ENCODE measurements around the gene SAP30BP. TPM values are rescaled to one million over a fixed set of nuclear protein-coding genes. Genes with fewer than 3 reads are reported as not detected.

Gene SAP30BP
- total and polyA plus RNA-seq, 5 experiments from 2014 or later = 57.8 to 121 (median 72.0) TPM

- Mint-ChIP-seq H3K27ac (peak overlapping the region in 4 of 10 donors; percentile 29 to 96 (median 68)), H3K9me3 (no peaks in the 10 kb centered on the region), H3K36me3 (no peaks in the 10 kb centered on the region), H3K27me3 (no peaks in the 10 kb centered on the region), H3K4me3 (peak overlapping the region; percentile 54 to 75 (median 62)), H3K4me1 (peaks cover 10 to 16% (median 15%) of the 10 kb centered on the region in 4 donors)
- DNase-seq (peak; percentile 61 to 85 (median 74)), ATAC-seq (peak; percentile 87 to 93)
- POLR2A ChIA-PET = interaction anchor here (0.7 to 28.6 kb wide), 26 partner anchors 10 to 491 kb away, joined by 3 to 596 read pairs (median 6); partner anchors contain the start of genes GALK1, RECQL5, SAP30BP and SMIM5
Observed at GRCh38 chr17:75753514-75754377, 86.6 kb downstream of the SAP30BP start.

GRCh38 chr17:75754378-75755204 is 87.5 kb downstream of the SAP30BP start:
- peaks cover 10 to 16% (median 15%) of the 10 kb centered on the region in 4 donors for H3K4me1 Mint-ChIP-seq
- peak overlapping the region; percentile 33 to 96 (median 80) for H3K27ac Mint-ChIP-seq
- no peak for DNase-seq
- no peaks in the 10 kb centered on the region for H3K9me3 Mint-ChIP-seq
- no peak for ATAC-seq
- H3K27me3 Mint-ChIP-seq = no peaks in the 10 kb centered on the region
- POLR2A ChIA-PET = interaction anchor here (1.0 to 28.6 kb wide), 14 partner anchors 9 to 492 kb away, joined by 3 to 596 read pairs (median 8); partner anchors contain the start of genes GALK1, TRIM65, UNK and WBP2
- H3K4me3 Mint-ChIP-seq = peak overlapping the region; percentile 42 to 87 (median 72)
- H3K36me3 Mint-ChIP-seq = no peaks in the 10 kb centered on the region

DNA sequence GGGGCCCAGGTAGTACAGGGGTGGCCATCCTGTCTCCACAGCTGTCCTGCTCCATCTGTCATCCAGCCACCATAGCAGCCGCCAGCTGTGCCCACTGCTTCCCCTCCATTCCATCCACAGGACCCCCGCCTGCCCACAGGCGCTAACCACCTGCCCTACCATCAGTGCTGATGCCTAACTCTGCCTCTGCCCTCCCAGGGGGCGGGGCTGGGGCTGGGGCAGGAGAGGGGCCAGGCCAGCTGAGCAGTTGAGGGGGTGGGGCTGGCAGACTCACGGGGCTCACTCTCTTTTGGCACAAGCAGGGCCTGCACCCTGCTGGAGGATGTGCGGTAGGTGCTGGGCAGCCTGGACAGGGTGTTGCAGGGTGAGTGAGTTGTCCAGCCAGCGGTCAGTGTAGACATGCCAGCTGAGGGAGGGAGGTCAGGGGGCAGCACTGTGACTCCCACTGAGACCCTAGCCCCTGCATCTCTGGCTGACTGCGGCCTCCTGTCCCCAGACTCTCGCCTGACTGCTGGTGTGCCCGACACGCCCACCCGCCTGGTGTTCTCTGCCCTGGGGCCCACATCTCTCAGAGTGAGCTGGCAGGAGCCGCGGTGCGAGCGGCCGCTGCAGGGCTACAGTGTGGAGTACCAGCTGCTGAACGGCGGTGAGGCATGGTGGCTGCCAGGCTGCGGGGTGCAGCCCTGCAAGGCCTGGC is 88.2 kb downstream of the SAP30BP start:
- H3K27ac Mint-ChIP-seq = peak overlapping the region in 5 of 10 donors; percentile 74 to 96 (median 81)
- no peaks in the 10 kb centered on the region for H3K27me3 Mint-ChIP-seq
- H3K4me3 Mint-ChIP-seq = peak overlapping the region in 7 of 10 donors; percentile 59 to 87 (median 72)
- ATAC-seq (no peak), DNase-seq (no peak)
- H3K36me3 Mint-ChIP-seq = no peaks in the 10 kb centered on the region
- H3K4me1 Mint-ChIP-seq = peaks cover 6 to 11% (median 9%) of the 10 kb centered on the region in 4 donors
- POLR2A ChIA-PET = interaction anchor here (1.4 to 28.6 kb wide), 4 partner anchors 9 to 93 kb away, joined by 3 to 596 read pairs (median 30); partner anchors contain the start of genes GALK1 and UNK
- no peaks in the 10 kb centered on the region for H3K9me3 Mint-ChIP-seq

DNA sequence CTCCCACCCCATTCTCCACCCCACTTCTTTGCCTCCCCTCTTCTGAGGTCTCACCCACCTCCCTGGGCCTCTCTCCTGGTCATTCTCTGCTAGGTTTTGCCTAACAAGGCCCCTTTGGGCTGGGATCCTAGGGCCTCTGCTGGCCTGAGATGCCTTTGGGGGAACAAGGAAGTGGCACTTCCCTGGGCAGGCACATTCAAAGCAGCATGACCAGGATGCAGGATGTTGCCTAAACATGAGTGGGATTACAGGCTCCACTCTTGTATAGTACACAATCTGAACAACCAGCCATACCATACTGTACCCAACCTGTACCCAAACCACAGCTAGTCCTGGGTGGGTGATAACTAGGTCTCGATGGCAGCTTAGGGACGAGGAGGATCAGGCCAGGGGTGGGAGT is 88.9 kb downstream of the SAP30BP start:
- Mint-ChIP-seq H3K4me1 (peaks cover 6 to 11% (median 9%) of the 10 kb centered on the region in 4 donors), H3K27ac (peak overlapping the region in 2 of 10 donors; percentile 2 to 41), H3K36me3 (no peaks in the 10 kb centered on the region), H3K4me3 (peak overlapping the region in 2 of 10 donors; percentile 22 to 43), H3K27me3 (no peaks in the 10 kb centered on the region), H3K9me3 (no peaks in the 10 kb centered on the region)
- ATAC-seq = no peak
- no peak for DNase-seq
- POLR2A ChIA-PET = interaction anchor here (1.0 to 28.6 kb wide), 3 partner anchors 8 to 59 kb away, joined by 3 to 596 read pairs (median 49); partner anchors contain the start of genes GALK1 and UNK

DNA sequence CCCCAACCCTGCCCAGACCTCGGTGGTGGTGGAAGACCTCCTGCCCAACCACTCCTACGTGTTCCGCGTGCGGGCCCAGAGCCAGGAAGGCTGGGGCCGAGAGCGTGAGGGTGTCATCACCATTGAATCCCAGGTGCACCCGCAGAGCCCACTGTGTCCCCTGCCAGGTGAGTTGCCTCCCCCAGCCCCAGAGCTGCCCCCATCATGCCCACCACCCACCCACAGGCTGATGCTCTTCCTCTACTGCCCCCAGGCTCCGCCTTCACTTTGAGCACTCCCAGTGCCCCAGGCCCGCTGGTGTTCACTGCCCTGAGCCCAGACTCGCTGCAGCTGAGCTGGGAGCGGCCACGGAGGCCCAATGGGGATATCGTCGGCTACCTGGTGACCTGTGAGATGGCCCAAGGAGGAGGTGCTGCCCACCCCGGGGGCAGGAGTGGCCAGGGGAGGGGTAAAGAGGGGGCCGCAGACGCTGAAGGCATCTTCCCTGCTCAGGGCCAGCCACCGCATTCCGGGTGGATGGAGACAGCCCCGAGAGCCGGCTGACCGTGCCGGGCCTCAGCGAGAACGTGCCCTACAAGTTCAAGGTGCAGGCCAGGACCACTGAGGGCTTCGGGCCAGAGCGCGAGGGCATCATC is 89.4 kb downstream of the SAP30BP start:
- H3K36me3 Mint-ChIP-seq = no peaks in the 10 kb centered on the region
- ATAC-seq = no peak
- no peak for DNase-seq
- H3K9me3 Mint-ChIP-seq = no peaks in the 10 kb centered on the region
- H3K4me3 Mint-ChIP-seq = no peak overlapping the region
- no peak overlapping the region for H3K27ac Mint-ChIP-seq
- no peaks in the 10 kb centered on the region for H3K27me3 Mint-ChIP-seq
- POLR2A ChIA-PET = interaction anchor here (1.0 to 28.6 kb wide), 3 partner anchors 7 to 58 kb away, joined by 3 to 596 read pairs (median 49); partner anchors contain the start of genes GALK1 and UNK
- H3K4me1 Mint-ChIP-seq = peaks cover 6 to 11% (median 9%) of the 10 kb centered on the region in 4 donors

DNA sequence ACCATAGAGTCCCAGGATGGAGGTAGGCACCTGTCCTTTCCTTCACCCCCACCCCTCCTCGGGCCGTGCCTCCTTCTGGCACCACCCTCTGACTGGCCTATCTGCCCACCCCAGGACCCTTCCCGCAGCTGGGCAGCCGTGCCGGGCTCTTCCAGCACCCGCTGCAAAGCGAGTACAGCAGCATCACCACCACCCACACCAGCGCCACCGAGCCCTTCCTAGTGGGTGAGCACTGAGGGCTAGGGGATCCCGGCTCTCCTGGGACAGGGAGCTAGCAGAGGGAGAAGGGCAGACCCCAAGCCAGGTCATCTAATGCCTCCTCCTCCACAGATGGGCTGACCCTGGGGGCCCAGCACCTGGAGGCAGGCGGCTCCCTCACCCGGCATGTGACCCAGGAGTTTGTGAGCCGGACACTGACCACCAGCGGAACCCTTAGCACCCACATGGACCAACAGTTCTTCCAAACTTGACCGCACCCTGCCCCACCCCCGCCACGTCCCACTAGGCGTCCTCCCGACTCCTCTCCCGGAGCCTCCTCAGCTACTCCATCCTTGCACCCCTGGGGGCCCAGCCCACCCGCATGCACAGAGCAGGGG is 90.0 kb downstream of the SAP30BP start:
- H3K9me3 Mint-ChIP-seq = no peaks in the 10 kb centered on the region
- DNase-seq (no peak), ATAC-seq (no peak)

More for the DNA sequence above, 90.0 kb downstream of the SAP30BP start:
- H3K27ac Mint-ChIP-seq = no peak overlapping the region
- no peaks in the 10 kb centered on the region for H3K27me3 Mint-ChIP-seq
- POLR2A ChIA-PET = interaction anchor here (1.0 to 28.6 kb wide), 2 partner anchors 25 to 58 kb away, joined by 3 to 596 read pairs; partner anchors contain the start of gene UNK
- no peak overlapping the region for H3K4me3 Mint-ChIP-seq
- peaks cover 6 to 11% (median 9%) of the 10 kb centered on the region in 4 donors for H3K4me1 Mint-ChIP-seq
- no peaks in the 10 kb centered on the region for H3K36me3 Mint-ChIP-seq

Other genes with a start within 250 kb of the SAP30BP start
- gene TMEM94, start 210.7 kb upstream of the SAP30BP start, total RNA-seq = 100 to 1,000 TPM; 102 to 108 TPM
- gene TMEM94, start 210.7 kb upstream of the SAP30BP start, polyA plus RNA-seq = 10 to 100 TPM in 2 of 3 donors, 1 to 10 TPM in 1; 8.4 to 23.5 (median 11.5) TPM
- gene CASKIN2, start 151.8 kb upstream of the SAP30BP start, total RNA-seq = under 1 TPM; 0.65 to 0.80 TPM
- gene CASKIN2, start 151.8 kb upstream of the SAP30BP start, polyA plus RNA-seq = under 1 TPM; 0.05 to 0.62 (median 0.61) TPM
- 10 to 100 TPM; 53.1 to 54.4 TPM for gene TSEN54, start 150.8 kb upstream of the SAP30BP start, total RNA-seq
- 100 to 1,000 TPM in 2 of 3 donors, 10 to 100 TPM in 1; 98.2 to 121 (median 103) TPM for gene TSEN54, start 150.8 kb upstream of the SAP30BP start, polyA plus RNA-seq
- 10 to 100 TPM; 30.3 to 30.6 TPM for gene LLGL2, start 141.6 kb upstream of the SAP30BP start, total RNA-seq
- 10 to 100 TPM; 13.4 to 21.8 (median 15.0) TPM for gene LLGL2, start 141.6 kb upstream of the SAP30BP start, polyA plus RNA-seq
- 100 to 1,000 TPM; 412 to 418 TPM for gene MYO15B, start 79.5 kb upstream of the SAP30BP start, total RNA-seq
- 1 to 10 TPM; 1.9 to 3.2 (median 2.5) TPM for gene MYO15B, start 79.5 kb upstream of the SAP30BP start, polyA plus RNA-seq
- gene SMIM5, start 33.9 kb upstream of the SAP30BP start, total RNA-seq = 1 to 10 TPM in 1 of 2 experiments, under 1 TPM in 1; 0.82 to 1.3 TPM
- gene SMIM5, start 33.9 kb upstream of the SAP30BP start, polyA plus RNA-seq = under 1 TPM in 2 of 3 donors, not detected in 1; 0.06 to 0.13 TPM
- 10 to 100 TPM; 76.0 to 79.0 TPM for gene RECQL5, start 184 bp upstream of the SAP30BP start, total RNA-seq
- 10 to 100 TPM; 12.3 to 23.4 (median 19.3) TPM for gene RECQL5, start 184 bp upstream of the SAP30BP start, polyA plus RNA-seq
- gene ITGB4, start 54.1 kb downstream of the SAP30BP start, total RNA-seq = 1 to 10 TPM; 1.5 to 2.4 TPM
- gene ITGB4, start 54.1 kb downstream of the SAP30BP start, polyA plus RNA-seq = 1 to 10 TPM in 2 of 3 donors, under 1 TPM in 1; 0.35 to 1.9 (median 1.4) TPM
- gene GALK1, start 97.9 kb downstream of the SAP30BP start, total RNA-seq = 10 to 100 TPM; 14.8 to 18.0 TPM
- 10 to 100 TPM in 2 of 3 donors, 1 to 10 TPM in 1; 9.5 to 14.4 (median 13.9) TPM for gene GALK1, start 97.9 kb downstream of the SAP30BP start, polyA plus RNA-seq
- 10 to 100 TPM; 55.6 to 57.7 TPM for gene UNK, start 117.5 kb downstream of the SAP30BP start, total RNA-seq
- 10 to 100 TPM; 24.4 to 26.9 (median 26.2) TPM for gene UNK, start 117.5 kb downstream of the SAP30BP start, polyA plus RNA-seq
- 100 to 1,000 TPM; 147 to 153 TPM for gene UNC13D, start 177.1 kb downstream of the SAP30BP start, total RNA-seq
- 10 to 100 TPM; 50.3 to 78.0 (median 54.0) TPM for gene UNC13D, start 177.1 kb downstream of the SAP30BP start, polyA plus RNA-seq
- 100 to 1,000 TPM; 152 to 156 TPM for gene WBP2, start 188.0 kb downstream of the SAP30BP start, total RNA-seq
- 10 to 100 TPM; 58.1 to 95.1 (median 70.6) TPM for gene WBP2, start 188.0 kb downstream of the SAP30BP start, polyA plus RNA-seq
- 1 to 10 TPM; 9.7 to 9.9 TPM for gene TRIM47, start 211.2 kb downstream of the SAP30BP start, total RNA-seq
- gene TRIM47, start 211.2 kb downstream of the SAP30BP start, polyA plus RNA-seq = 1 to 10 TPM; 1.9 to 8.5 (median 4.2) TPM
- 10 to 100 TPM; 34.5 to 40.9 TPM for gene TRIM65, start 229.6 kb downstream of the SAP30BP start, total RNA-seq
- 10 to 100 TPM; 13.4 to 31.8 (median 18.9) TPM for gene TRIM65, start 229.6 kb downstream of the SAP30BP start, polyA plus RNA-seq
- 100 to 1,000 TPM; 167 to 178 TPM for gene MRPL38, start 237.5 kb downstream of the SAP30BP start, total RNA-seq
- gene MRPL38, start 237.5 kb downstream of the SAP30BP start, polyA plus RNA-seq = 10 to 100 TPM; 56.4 to 78.7 (median 64.7) TPM